GM12801 (cell line): ENCODE data around the gene GSN.

Source experiments
- TF ChIP-seq, protein P1 (sequence below): IDR thresholded peaks from one replicate; pipeline ENCODE4 v1.5.1; 2011; ENCODE audit warnings: control low read depth; ENCODE audit not compliant: insufficient read length; ENCODE audit errors: extremely low read depth

Gene GSN

DNA sequence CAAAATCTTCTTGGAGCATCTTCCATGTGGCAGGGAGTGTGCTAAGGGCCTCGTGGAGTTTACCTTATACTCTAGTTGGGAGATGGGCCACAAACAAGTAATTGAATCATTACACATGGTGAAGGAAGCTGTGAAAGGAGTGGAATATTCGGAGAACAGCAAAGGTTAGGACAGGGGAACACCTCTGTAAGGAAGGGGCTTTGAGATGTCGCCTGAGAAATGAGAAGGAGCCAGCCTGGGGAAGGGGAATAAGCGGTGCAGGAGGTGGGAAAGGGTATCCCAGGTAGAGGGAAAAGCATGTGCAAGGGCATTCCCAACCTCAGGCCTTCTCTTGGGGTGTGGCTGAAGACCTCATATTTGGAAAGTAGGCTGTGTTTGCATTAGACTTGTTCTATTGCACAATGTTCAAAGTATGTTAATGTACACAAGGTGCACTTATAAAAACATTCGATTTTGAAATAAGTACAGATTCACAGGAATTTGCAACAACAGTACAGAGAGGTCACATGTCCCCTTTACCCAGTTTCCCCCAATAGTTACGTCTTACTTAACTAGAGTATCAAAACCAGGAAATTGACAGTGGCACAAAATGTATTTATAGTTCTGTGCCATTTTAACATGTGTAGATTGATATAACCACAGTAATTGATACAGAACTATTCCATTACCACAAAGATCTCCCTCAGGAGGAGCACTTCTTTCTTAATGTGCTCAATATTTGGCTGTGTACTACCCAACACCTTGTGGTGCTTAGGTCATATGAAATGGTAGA, 104.5 kb downstream of the GSN start:
- TF ChIP-seq, protein P1, sequence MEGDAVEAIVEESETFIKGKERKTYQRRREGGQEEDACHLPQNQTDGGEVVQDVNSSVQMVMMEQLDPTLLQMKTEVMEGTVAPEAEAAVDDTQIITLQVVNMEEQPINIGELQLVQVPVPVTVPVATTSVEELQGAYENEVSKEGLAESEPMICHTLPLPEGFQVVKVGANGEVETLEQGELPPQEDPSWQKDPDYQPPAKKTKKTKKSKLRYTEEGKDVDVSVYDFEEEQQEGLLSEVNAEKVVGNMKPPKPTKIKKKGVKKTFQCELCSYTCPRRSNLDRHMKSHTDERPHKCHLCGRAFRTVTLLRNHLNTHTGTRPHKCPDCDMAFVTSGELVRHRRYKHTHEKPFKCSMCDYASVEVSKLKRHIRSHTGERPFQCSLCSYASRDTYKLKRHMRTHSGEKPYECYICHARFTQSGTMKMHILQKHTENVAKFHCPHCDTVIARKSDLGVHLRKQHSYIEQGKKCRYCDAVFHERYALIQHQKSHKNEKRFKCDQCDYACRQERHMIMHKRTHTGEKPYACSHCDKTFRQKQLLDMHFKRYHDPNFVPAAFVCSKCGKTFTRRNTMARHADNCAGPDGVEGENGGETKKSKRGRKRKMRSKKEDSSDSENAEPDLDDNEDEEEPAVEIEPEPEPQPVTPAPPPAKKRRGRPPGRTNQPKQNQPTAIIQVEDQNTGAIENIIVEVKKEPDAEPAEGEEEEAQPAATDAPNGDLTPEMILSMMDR = no peak

DNA sequence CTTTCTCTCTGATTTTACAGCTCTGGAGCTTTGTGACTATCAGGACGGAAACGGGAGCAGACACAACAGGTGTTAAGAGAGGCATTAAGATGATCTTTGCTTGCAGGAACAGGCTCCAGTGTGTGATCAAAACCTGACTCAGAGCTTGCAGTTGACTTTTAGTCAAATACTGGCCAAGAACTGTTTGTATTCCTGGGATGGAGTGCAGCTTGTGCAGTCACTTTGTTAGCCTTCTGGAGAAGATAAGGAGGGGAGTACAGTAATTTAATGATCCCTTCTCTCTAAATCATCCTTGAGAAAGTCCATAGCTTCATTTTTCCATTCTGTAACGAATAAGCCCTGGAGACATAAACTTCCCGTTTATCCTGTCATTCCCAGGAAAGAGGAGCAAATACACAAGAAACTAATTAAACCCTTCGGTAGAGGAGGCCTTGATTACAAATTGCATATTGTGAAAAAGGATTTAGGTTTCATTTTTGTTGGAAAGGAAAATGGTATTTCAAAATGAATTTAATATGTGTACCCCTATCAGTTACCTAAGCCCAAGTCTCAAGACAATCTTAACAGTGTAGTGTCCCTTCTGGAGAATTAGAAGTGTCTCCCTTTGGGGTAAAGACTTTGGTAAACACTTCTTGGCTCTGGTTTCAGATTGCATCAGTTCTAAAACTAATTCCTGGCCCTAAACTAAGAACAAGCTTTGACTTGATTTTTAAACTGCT, 105.2 kb downstream of the GSN start:
- TF ChIP-seq, protein P1 = no peak

DNA sequence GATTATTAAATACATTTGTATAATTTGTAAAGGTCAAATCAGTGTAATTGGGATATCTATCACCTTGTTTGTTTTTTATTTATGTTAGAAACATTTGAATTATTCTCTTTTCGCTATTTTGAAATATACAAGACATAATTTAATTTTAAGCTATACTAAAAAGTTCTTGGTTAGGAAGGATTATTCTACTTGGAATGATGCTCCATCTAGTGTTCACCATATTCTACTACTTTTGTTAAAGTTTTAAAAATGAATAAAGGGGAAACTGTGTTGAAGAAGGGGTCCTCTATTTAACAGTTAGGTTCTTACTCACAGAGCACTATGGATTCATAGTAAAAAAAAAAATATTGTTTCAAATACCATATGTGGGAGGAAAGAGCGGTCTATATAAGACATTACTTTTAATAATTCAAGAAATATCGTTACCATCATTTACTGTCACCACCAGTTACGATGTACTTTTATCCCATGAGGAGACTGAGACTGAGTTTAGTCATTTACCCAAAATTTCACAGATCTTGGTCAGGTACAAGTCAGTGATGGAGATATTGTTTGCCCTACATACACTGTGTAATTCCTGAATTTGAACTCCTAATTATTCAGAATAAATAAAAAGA, 108.4 kb downstream of the GSN start:
- TF ChIP-seq, protein P1 = no peak

DNA sequence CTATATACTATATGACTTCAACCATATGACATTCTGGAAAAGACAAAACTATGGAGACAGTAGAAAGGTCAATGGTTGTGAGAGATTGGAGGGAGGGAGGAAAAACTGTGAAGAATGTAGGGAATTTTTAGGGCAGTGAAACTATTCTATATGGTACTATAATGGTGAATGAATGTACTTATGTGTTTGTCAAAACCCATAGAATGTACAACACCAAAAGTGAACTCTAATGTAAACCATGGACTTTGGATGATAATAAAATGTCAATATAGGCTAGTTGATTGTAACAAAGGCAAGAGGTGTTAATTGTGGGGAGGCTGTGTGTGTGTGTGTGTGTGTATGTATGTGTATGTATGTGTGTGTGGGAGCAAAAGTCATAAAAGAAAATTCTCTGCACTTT, 112.9 kb downstream of the GSN start:
- TF ChIP-seq, protein P1 = no peak
